Uterus (tissue), 4 donors: Measurements from ENCODE around the gene POLR3B. TPM values are rescaled to one million over a fixed set of nuclear protein-coding genes. Genes with fewer than 3 reads are reported as not detected.
A peak's percentile ranks its signal among the peaks of the same experiment; 100 is the strongest.

Experiments used
- DNase-seq, 2 donors: peaks; one replicate each; pipeline ENCODE4 v3.0.0-alpha.2; 2019 to 2020
- H3K27ac ChIP-seq, 2 donors: fragments of 200-600 bp; sonication (generic); 1 replicate in 1 of 2; 2 replicates in 1 of 2; pipeline ENCODE4 v1.5.1; 2016 to 2018
- H3K27me3 ChIP-seq, 2 donors: fragments of 200-600 bp; sonication (generic); one replicate each; pipeline ENCODE4 v1.5.1; 2018 to 2019; ENCODE audit warnings: control low read depth in 1 of 2
- H3K36me3 ChIP-seq, 2 donors: fragments of 200-600 bp; sonication (generic); one replicate each; pipeline ENCODE4 v1.5.1; 2019; ENCODE audit warnings: control low read depth in 1 of 2
- H3K4me1 ChIP-seq, 2 donors: fragments of 200-600 bp; sonication (generic); one replicate each; pipeline ENCODE4 v1.5.1; 2018 to 2019; ENCODE audit warnings: control low read depth in 1 of 2
- H3K4me3 ChIP-seq, 2 donors: fragments of 200-600 bp; sonication (generic); 1 replicate in 1 of 2; 2 replicates in 1 of 2; pipeline ENCODE4 v1.5.1; 2018 to 2019; ENCODE audit warnings: mild to moderate bottlenecking in 1 of 2
- H3K9me3 ChIP-seq, 2 donors: fragments of 200-600 bp; sonication (generic); one replicate each; pipeline ENCODE4 v1.5.1; 2019; ENCODE audit warnings: control low read depth in 1 of 2
- POLR2A ChIP-seq, 2 donors: fragments of 450-650 bp; IDR thresholded peaks; one replicate each; pipeline ENCODE4 v1.6.1; 2016; ENCODE audit warnings: antibody characterized with exemption in 2 of 2, mild to moderate bottlenecking in 1 of 2, moderate library complexity in 1 of 2
- intact Hi-C: fragments of 100-400 bp; cut with DNase I; formaldehyde crosslinking; loops from one replicate; pipeline ENCODE4 v1.15.1; 2023; ENCODE audit warnings: low total_unique reads
- total RNA-seq, 4 donors: library from RNA; depleted of rRNA in 3 of 4; stranded (reverse); fragments of >200 nt in 3 of 4; gene quantifications; one replicate each; pipeline versions ENCODE4 v1.1.0 to v1.2.4, GENCODE V29; 2014 to 2023
- TF ChIP-seq, protein P1 (sequence below), 4 experiments: fragments of 200-600 bp in 2 of 4; fragments of 450-650 bp in 2 of 4; sonication (generic) in 2 of 4; IDR thresholded peaks; one replicate each; pipeline ENCODE4 v1.5.1; 2016 to 2019; ENCODE audit warnings: antibody characterized with exemption in 4 of 4, mild to moderate bottlenecking in 2 of 4, moderate library complexity in 1 of 4
- donor health status: DM: yes; HTN: yes; CAD: no.

Gene POLR3B
- total RNA-seq, 4 donors from 2014 or later: 8.8 to 20.7 (median 11.0) TPM

DNA sequence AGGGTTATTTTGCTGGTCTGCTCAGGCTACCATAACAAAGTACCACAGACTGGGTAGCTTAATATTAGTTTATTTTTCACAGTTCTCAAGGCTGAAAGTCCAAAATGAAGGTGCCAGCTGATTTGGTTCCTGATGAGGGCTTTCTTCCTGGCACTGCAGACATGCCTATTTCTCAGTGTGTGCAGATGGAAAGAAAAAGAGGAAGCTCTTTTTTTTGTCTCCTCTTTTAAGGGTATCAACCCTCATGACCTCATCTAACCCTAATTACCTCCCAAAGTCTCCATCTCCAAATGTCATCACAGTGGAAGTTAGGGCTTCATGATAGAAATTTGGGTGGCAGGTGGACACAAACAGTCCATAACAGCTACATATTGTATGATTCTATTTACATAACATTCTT lies 25.0 kb upstream of the POLR3B start:
- no peaks in the 10 kb centered on the region for H3K36me3 ChIP-seq
- no peak for DNase-seq

DNA sequence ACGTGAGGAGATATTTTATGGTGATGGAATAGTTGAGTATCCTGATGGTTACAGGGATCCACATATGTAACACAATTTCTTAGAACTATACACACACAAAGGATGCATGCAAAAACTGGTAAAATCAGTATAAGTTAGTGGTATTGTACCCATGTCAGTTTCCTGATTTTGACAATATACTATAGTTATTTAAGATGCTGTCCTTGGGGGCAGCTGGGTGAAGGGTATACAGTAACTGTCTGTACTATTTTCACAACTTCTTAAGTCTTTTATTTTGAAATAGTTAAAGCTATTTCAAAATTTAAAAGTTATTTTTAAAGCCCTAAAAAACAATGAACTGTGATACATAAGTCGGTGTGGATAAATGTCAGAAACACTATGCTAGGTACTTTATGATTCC lies 24.5 kb upstream of the POLR3B start:
- H3K4me1 ChIP-seq: no peaks in the 10 kb centered on the region
- no peaks in the 10 kb centered on the region for H3K9me3 ChIP-seq
- H3K4me3 ChIP-seq: no peak overlapping the region
- TF ChIP-seq, protein P1, sequence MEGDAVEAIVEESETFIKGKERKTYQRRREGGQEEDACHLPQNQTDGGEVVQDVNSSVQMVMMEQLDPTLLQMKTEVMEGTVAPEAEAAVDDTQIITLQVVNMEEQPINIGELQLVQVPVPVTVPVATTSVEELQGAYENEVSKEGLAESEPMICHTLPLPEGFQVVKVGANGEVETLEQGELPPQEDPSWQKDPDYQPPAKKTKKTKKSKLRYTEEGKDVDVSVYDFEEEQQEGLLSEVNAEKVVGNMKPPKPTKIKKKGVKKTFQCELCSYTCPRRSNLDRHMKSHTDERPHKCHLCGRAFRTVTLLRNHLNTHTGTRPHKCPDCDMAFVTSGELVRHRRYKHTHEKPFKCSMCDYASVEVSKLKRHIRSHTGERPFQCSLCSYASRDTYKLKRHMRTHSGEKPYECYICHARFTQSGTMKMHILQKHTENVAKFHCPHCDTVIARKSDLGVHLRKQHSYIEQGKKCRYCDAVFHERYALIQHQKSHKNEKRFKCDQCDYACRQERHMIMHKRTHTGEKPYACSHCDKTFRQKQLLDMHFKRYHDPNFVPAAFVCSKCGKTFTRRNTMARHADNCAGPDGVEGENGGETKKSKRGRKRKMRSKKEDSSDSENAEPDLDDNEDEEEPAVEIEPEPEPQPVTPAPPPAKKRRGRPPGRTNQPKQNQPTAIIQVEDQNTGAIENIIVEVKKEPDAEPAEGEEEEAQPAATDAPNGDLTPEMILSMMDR (IDR thresholded peaks at IDR 0.05): no peak
- no peak for TF ChIP-seq POLR2A (IDR thresholded peaks at IDR 0.05)
- DNase-seq: no peak
- intact Hi-C loops: no loop called here
- no peaks in the 10 kb centered on the region for H3K27me3 ChIP-seq
- no peaks in the 10 kb centered on the region for H3K36me3 ChIP-seq
- no peak overlapping the region for H3K27ac ChIP-seq

More for the DNA sequence above, 25.0 kb upstream of the POLR3B start:
- Histone ChIP-seq H3K9me3 (no peaks in the 10 kb centered on the region), H3K4me1 (no peaks in the 10 kb centered on the region), H3K4me3 (no peak overlapping the region), H3K27ac (no peak overlapping the region), H3K27me3 (no peaks in the 10 kb centered on the region)
- intact Hi-C loops: no loop called here
- TF ChIP-seq, protein P1 (IDR thresholded peaks at IDR 0.05): no peak
- no peak for TF ChIP-seq POLR2A (IDR thresholded peaks at IDR 0.05)

DNA sequence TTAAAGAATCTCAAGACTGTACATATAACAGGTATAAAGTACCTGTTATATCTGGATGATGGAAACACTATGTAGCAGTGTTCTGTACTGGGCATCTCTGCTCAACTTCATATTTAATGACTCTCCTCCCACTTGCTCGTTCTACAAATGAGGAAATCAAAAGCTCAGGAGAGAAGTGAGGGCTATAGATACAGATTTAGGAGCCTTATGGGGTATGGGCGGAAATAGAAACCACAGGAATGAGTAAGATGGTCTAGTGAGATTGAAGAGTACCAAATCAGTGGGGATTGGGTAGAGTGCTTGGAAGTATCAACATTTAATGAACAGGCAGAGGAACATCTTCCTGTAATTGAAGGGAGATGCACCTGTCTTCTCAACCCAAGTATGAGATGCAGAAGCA lies 23.8 kb upstream of the POLR3B start:
- Histone ChIP-seq H3K27ac (no peak overlapping the region), H3K4me1 (no peaks in the 10 kb centered on the region), H3K9me3 (no peaks in the 10 kb centered on the region), H3K27me3 (no peaks in the 10 kb centered on the region), H3K36me3 (no peaks in the 10 kb centered on the region), H3K4me3 (no peak overlapping the region)
- intact Hi-C loops: no loop called here
- no peak for TF ChIP-seq POLR2A (IDR thresholded peaks at IDR 0.05)
- TF ChIP-seq, protein P1 (IDR thresholded peaks at IDR 0.05): no peak
- no peak for DNase-seq

DNA sequence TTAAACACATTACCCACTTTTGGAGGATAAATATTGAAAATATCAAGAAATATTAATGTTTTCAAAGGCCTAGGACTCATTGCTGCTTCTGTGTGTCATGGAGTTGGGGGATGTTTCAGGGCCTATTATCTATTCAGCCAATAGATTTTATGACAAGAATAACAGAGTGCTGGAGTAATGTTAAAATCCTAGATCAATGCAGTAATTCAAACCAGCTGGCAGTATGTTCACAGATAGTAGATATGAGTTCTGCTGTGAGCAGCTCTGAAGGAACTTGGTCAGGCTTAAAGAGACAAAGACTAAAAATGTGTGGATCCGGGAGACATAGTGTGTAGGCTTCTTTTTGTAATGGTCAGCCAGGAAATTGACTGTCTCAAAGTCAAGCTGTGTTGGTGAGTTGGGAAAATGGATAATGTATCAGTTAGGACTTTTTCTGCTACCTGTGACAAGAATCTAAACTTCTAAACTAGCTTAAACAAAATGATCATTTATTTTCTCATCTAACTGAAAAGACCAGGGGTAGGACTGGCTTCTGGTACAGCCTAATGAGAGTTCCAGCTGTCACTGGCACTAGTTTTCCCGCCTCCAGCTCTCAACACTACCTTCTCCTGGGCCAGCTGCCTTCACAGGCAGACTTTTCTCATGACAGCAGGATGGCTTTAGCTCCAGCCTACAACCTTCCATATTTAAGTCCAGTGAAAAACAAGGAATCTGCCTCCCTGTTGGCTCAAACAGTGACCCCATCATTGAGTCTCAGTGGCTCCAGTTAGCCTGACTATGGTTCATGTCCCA lies 16.3 kb upstream of the POLR3B start:
- intact Hi-C loops: no loop called here
- H3K27me3 ChIP-seq: no peaks in the 10 kb centered on the region
- no peaks in the 10 kb centered on the region for H3K4me1 ChIP-seq
- H3K36me3 ChIP-seq: no peaks in the 10 kb centered on the region
- peak overlapping the region; percentile 22 to 61 for H3K27ac ChIP-seq
- H3K4me3 ChIP-seq: no peak overlapping the region
- no peaks in the 10 kb centered on the region for H3K9me3 ChIP-seq
- no peak for TF ChIP-seq POLR2A (IDR thresholded peaks at IDR 0.05)
- TF ChIP-seq, protein P1 (IDR thresholded peaks at IDR 0.05): no peak
- no peak for DNase-seq

DNA sequence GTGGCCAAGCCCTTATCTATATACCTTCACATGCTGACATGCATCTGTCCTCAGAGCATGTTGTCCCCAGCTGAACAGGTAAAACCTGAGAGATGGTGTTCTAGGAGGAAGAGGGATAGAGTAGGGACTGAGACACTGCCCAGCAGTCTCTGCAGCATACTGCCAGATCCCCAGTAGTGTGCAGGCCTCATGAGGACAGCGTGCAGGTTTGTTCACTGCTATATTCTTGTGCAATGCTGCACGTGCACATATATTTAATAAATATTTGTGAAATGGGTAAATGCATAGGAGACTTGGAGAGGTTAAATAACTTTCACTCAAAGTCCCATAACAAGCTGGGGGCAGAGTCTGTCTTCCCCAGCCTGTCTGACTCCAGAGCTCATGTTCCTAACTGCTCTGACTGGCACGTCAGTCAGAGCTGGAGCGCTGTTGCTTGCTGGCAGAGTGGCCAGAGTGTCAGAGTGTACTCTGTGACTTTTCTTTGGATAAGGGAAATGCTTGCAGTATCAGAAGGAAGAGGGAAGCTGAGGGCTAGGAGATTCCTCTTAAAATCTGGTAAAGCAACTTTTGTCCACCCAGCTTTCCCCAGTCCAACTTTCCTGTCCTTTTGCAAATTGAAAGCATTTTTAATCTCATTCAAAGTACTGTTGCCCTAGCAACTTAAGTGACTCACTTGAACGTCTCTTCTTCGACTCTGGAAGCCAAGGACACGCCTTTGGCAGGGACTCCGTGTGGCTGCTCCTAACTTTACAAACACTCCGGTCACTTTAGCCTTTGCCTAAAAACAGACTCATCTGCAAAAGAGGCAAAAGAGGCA lies 14.9 kb upstream of the POLR3B start:
- Histone ChIP-seq H3K4me1 (no peaks in the 10 kb centered on the region), H3K9me3 (no peaks in the 10 kb centered on the region), H3K27ac (peak overlapping the region; percentile 60 to 61), H3K27me3 (no peaks in the 10 kb centered on the region), H3K4me3 (no peak overlapping the region), H3K36me3 (no peaks in the 10 kb centered on the region)
- peak; percentile 86 to 87 for DNase-seq
- no peak for TF ChIP-seq POLR2A (IDR thresholded peaks at IDR 0.05)
- TF ChIP-seq, protein P1 (IDR thresholded peaks at IDR 0.05): no peak
- intact Hi-C loops: no loop called here
